ENCODE measurements around the gene HACL1.

The HACL1 gene

GRCh38 chr3:15536856-15537255 is 64.5 kb downstream of the HACL1 start:
- no peak for TF ChIP-seq CTCF (IDR thresholded peaks at IDR 0.05)

- TF ChIP-seq CTCF (IDR thresholded peaks at IDR 0.05) = no peak
These were observed 65.6 kb downstream of the HACL1 start for GRCh38 chr3:15535732-15536131.

- no peak for TF ChIP-seq CTCF (IDR thresholded peaks at IDR 0.05)
These were observed 70.0 kb downstream of the HACL1 start for GRCh38 chr3:15531346-15531745.

DNA sequence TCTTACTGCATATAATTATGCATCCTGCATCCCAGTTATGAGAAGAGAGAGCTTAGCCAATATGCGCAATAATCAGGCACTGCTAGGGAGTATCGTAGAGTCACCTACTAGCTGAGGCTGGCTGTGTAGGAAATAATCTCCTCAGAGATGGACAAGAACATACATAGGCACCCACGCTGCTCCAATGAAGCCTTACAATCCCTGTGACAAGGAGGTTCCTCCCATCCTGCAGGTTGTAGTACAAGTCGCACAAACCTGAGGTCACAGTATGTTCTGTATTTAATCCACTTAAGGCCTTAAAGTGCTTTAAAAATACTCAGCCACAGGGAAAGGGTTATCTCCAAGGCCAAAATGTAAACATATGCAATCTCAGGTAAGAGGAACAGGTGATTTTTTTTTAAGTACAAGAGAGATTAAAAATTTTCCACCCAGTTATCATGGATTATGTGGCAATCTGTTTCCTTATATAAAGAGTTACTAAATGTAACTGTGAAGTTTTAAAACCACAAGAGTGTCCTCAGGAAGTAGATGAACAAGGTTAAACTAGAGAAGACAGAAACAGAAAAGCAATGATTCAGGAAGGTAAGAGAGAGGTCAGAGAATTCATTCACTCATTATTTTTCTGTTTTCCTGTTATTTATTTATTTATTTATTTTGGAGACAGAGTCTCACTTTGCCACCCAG is 72.4 kb downstream of the HACL1 start:
- TF ChIP-seq CTCF (IDR thresholded peaks at IDR 0.05) = no peak

GRCh38 chr3:15527031-15527459 is 74.3 kb downstream of the HACL1 start:
- no peak for TF ChIP-seq CTCF (IDR thresholded peaks at IDR 0.05)

DNA sequence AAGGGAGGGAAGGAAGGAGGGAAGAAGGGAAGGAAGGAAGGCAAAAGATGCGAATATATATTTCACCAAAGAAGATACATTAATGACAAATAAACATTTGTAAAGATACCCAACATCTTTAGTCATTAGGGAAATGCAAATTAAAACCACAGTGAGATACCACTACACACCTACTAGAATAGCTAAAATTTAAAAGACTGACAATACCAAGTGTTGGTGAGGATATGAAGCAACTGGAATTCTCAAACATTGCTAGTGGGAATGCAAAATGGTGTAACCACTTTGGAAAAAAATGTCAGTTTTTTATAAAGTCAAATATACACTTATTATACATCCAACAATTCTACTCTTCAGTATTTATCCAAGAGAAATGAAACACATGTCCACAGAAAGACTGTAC is 75.6 kb downstream of the HACL1 start:
- no peak for TF ChIP-seq CTCF (IDR thresholded peaks at IDR 0.05)

DNA sequence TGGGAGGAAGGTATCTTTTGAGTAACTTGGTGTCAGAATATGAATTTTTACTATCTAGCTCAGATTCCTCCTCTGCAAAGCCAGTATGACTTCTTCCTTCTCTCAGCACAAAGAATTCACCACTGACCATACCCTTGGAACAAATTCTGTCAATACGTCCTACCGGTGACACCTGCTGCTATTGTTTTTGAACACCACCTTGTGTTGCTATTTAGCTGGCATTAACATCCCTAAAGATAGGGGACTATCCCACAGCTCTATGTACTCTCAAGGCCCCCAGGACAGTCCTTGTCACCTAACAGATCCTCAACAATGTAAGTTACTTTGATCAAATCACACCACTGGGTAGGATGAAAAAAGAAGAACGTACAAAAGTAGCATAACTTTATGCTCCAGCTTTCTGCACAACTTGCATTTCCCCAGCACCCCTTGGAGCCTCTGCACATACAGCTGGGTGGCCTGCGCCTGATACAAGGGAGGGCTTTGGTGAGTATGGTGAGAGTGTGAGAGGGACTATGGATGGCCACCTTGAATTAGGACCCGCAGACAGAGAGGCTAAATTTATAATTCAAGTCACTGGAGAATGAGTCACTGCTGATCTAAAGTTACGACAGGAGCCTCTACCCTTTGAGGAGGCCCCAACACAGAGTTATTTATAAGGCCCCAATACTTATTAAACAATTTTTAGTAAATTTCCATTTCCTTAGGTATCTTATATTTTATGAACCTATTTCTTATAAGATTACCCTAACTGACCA is 77.5 kb downstream of the HACL1 start:
- TF ChIP-seq CTCF (IDR thresholded peaks at IDR 0.05) = no peak

Data from LNCAP (cell line).